Loucy (cell line): ENCODE data around the gene DOK1.

ENCODE experiments used
- EZH2phosphoT487 ChIP-seq: fragments of 200-600 bp; IDR thresholded peaks from 2 replicates; pipeline ENCODE4 v1.6.1; 2018; ENCODE audit warnings: antibody characterized with exemption, mild to moderate bottlenecking, moderate library complexity, borderline replicate concordance
- TF ChIP-seq, protein P1 (sequence below): fragments of 200-600 bp; sonication (generic); conservative IDR thresholded peaks from 2 replicates; pipeline ENCODE4 v1.5.1; 2014; ENCODE audit warnings: mild to moderate bottlenecking, antibody characterized with exemption, low read length

GRCh38 chr2:74564222-74564621, 9.7 kb downstream of the DOK1 start:
- TF ChIP-seq, protein P1, sequence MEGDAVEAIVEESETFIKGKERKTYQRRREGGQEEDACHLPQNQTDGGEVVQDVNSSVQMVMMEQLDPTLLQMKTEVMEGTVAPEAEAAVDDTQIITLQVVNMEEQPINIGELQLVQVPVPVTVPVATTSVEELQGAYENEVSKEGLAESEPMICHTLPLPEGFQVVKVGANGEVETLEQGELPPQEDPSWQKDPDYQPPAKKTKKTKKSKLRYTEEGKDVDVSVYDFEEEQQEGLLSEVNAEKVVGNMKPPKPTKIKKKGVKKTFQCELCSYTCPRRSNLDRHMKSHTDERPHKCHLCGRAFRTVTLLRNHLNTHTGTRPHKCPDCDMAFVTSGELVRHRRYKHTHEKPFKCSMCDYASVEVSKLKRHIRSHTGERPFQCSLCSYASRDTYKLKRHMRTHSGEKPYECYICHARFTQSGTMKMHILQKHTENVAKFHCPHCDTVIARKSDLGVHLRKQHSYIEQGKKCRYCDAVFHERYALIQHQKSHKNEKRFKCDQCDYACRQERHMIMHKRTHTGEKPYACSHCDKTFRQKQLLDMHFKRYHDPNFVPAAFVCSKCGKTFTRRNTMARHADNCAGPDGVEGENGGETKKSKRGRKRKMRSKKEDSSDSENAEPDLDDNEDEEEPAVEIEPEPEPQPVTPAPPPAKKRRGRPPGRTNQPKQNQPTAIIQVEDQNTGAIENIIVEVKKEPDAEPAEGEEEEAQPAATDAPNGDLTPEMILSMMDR = no peak
- no peak for TF ChIP-seq EZH2phosphoT487
